Measurements from ENCODE around the gene SFXN2.
"Not testable (repeated sequence)": the region's sequence is repeated elsewhere in the genome, so short reads cannot be mapped to it uniquely, and the experiment has no call there.

SFXN2 gene

GRCh38 chr10:102757323-102757722 lies 42.9 kb downstream of the SFXN2 start:
- DNase-seq: no peak

- DNase-seq: peak in 1 of 2 donors; percentile 14
Observed at GRCh38 chr10:102758240-102758932, 44.0 kb downstream of the SFXN2 start.

- not testable (repeated sequence) for DNase-seq
Observed at GRCh38 chr10:102758933-102759262, 44.5 kb downstream of the SFXN2 start.

- no peak for DNase-seq
Observed at GRCh38 chr10:102759497-102760210, 45.2 kb downstream of the SFXN2 start.

GRCh38 chr10:102761981-102762380 lies 47.5 kb downstream of the SFXN2 start:
- no peak for DNase-seq

- no peak for DNase-seq
Observed at GRCh38 chr10:102762401-102763015, 48.1 kb downstream of the SFXN2 start.

- no peak for DNase-seq
Observed at GRCh38 chr10:102763037-102763607, 48.7 kb downstream of the SFXN2 start.

GRCh38 chr10:102764470-102765161 lies 50.2 kb downstream of the SFXN2 start:
- DNase-seq: no peak

- no peak for DNase-seq
Observed at GRCh38 chr10:102765336-102765735, 50.9 kb downstream of the SFXN2 start.

GRCh38 chr10:102767428-102768160 lies 53.2 kb downstream of the SFXN2 start:
- no peak for DNase-seq

- DNase-seq: no peak
Observed at GRCh38 chr10:102769375-102770107, 55.1 kb downstream of the SFXN2 start.

GRCh38 chr10:102770108-102770482 lies 55.7 kb downstream of the SFXN2 start:
- DNase-seq: no peak

- no peak for DNase-seq
Observed at GRCh38 chr10:102770792-102771191, 56.4 kb downstream of the SFXN2 start.

GRCh38 chr10:102773320-102773719 lies 58.9 kb downstream of the SFXN2 start:
- peak in 1 of 2 donors; percentile 72 for DNase-seq

- peak; percentile 55 to 62 for DNase-seq
Observed at GRCh38 chr10:102773986-102774385, 59.5 kb downstream of the SFXN2 start.

- DNase-seq: no peak
Observed at GRCh38 chr10:102775201-102775934, 60.9 kb downstream of the SFXN2 start.

GRCh38 chr10:102775935-102776669 lies 61.7 kb downstream of the SFXN2 start:
- DNase-seq: peak; percentile 62 to 83

- peak in 1 of 2 donors; percentile 32 for DNase-seq
Observed at GRCh38 chr10:102776779-102777456, 62.5 kb downstream of the SFXN2 start.

- no peak for DNase-seq
Observed at GRCh38 chr10:102777711-102778453, 63.4 kb downstream of the SFXN2 start.

Measured in inflammatory macrophage (primary cell).